ENCODE results near the gene PSMF1.
A peak's percentile ranks its signal among the peaks of the same experiment; 100 is the strongest.
"Not testable (repeated sequence)": the region's sequence is repeated elsewhere in the genome, so short reads cannot be mapped to it uniquely, and the experiment has no call there.

Gene PSMF1

DNA sequence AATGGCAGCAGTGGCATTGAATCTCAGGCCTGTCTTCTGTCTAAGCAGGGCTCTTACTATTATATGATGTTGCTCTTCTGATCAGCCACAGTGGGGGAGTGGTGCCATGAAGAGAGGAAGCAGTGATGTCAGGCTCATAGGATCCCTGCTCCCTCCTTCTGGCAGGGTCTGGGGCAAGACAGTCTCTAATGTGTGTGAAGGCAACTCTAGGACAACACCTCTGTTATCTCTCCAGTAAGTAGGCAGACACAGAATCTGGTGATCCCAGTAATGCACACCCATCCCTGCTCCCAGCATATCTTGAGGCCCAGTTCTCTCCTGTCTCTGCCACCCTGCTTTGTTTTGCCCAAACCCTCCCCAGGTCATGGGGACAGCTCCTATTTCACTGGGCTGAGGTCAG, 93.6 kb downstream of the PSMF1 start:
- Histone ChIP-seq H3K4me1 (ENCODE audit: control insufficient read depth in 1 of 2, insufficient read depth in 1 of 2, low read depth in 1 of 2, low read length in 1 of 2) (no peaks in the 10 kb centered on the region), H3K36me3 (no peaks in the 10 kb centered on the region), H3K4me3 (ENCODE audit: low read depth in 1 of 2, low read length in 1 of 2) (no peak overlapping the region), H3K27ac (no peak overlapping the region), H3K27me3 (peaks cover 78% of the 10 kb centered on the region), H3K9me3 (no peaks in the 10 kb centered on the region)
- TF ChIP-seq, protein P1, sequence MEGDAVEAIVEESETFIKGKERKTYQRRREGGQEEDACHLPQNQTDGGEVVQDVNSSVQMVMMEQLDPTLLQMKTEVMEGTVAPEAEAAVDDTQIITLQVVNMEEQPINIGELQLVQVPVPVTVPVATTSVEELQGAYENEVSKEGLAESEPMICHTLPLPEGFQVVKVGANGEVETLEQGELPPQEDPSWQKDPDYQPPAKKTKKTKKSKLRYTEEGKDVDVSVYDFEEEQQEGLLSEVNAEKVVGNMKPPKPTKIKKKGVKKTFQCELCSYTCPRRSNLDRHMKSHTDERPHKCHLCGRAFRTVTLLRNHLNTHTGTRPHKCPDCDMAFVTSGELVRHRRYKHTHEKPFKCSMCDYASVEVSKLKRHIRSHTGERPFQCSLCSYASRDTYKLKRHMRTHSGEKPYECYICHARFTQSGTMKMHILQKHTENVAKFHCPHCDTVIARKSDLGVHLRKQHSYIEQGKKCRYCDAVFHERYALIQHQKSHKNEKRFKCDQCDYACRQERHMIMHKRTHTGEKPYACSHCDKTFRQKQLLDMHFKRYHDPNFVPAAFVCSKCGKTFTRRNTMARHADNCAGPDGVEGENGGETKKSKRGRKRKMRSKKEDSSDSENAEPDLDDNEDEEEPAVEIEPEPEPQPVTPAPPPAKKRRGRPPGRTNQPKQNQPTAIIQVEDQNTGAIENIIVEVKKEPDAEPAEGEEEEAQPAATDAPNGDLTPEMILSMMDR (IDR thresholded peaks at IDR 0.05) = no peak

DNA sequence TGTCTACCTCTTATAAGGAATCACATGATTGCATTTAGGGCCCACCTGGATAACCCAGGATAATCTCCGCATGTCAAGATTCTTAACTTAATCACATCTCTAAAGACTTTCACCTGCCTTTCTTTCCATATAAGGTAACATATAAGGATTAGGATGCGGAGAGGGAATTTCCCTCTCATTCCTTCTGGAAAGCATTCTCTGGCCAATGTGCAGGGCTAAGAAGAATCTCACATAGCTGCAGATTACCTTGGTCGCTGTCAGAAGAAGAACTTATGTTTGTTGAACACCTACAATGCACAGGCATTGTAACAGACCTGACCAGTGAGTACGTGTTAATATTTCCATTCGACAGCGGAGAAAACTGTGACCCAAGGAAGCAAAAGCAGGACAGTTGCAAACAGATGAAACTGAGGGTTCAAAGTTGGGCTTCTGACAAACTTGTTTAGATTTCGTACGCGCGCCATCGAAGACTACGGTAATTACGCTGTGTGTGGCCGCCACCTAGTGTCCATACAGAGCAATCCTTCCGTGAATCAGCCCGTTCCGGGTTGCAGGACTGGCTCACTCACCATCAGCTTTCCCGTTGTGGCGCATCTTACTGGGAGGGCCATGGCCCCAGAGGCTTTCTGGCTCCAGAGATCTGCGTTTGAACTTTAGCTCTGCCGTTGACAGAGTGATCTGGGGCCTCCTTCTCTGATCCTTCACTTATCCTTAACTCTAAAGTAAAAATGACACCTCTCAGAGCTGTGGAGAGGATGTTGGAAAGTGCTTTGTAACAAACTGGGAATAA, 94.4 kb downstream of the PSMF1 start:
- H3K4me3 ChIP-seq (ENCODE audit: low read depth in 1 of 2, low read length in 1 of 2) = no peak overlapping the region
- peaks cover 83% of the 10 kb centered on the region for H3K27me3 ChIP-seq
- H3K4me1 ChIP-seq (ENCODE audit: control insufficient read depth in 1 of 2, insufficient read depth in 1 of 2, low read depth in 1 of 2, low read length in 1 of 2) = no peaks in the 10 kb centered on the region
- no peaks in the 10 kb centered on the region for H3K9me3 ChIP-seq
- H3K27ac ChIP-seq = no peak overlapping the region
- H3K36me3 ChIP-seq = no peaks in the 10 kb centered on the region
- TF ChIP-seq, protein P1 (IDR thresholded peaks at IDR 0.05) = peak; percentile 43

DNA sequence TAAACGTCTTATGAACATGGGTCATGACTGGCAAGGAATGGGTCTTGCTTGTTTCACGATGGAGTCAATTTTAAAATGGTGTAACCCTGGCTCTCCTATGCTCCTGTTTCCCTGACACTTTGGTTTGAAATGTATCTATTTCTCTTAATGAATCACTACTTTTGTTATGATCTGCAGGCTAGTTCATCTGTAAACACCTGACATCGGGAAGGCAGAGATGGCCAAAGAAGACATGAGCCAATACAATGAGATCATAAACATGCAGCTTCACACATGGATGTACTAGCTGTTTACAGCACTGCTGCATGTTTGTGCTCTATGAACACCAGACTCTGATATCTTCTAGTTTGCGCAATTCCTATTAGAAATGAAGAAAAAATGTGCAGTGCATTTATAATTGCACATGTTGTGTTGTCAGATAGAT, 96.4 kb downstream of the PSMF1 start:
- H3K4me1 ChIP-seq (ENCODE audit: control insufficient read depth in 1 of 2, insufficient read depth in 1 of 2, low read depth in 1 of 2, low read length in 1 of 2) = no peaks in the 10 kb centered on the region
- TF ChIP-seq, protein P1 (IDR thresholded peaks at IDR 0.05) = no peak
- H3K4me3 ChIP-seq (ENCODE audit: low read depth in 1 of 2, low read length in 1 of 2) = no peak overlapping the region
- H3K9me3 ChIP-seq = no peaks in the 10 kb centered on the region
- H3K27me3 ChIP-seq = peaks cover 74% of the 10 kb centered on the region
- H3K27ac ChIP-seq = no peak overlapping the region
- no peaks in the 10 kb centered on the region for H3K36me3 ChIP-seq

DNA sequence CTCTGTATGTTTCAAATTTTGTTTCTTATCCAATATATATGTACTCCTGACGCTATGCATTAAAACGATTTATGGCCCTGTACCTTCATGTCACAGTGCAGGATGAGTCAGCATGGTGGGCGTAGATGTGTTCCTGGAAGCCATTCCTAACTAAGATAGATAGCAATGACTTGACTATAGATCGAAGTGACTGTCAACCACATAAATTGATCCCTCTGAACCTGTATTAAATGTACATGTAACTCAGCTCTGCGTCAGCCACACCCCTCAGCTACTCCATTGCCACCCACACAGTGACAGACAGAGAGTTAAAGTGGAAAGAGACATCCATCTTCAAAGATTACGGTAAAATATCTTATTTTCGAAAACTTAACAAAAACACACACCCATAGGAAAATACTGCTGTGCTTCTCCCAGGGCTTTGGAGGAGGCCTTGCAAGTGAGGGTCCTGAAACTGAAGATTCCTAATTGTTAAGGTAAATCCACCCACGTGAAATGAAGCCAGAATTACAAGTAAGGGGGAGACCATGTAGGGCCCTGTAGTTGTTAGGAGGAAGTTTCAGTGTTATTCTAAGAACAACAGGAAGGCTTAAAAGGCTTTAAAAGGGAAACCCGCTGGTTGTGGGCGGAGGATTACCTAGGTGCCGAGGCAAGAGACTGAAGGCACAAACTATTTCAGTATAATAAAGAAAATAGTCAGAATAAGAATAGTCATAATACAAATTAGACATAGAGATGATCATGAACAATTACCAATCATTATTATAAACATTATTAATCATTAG, 97.2 kb downstream of the PSMF1 start:
- H3K27ac ChIP-seq = no peak overlapping the region
- H3K4me3 ChIP-seq (ENCODE audit: low read depth in 1 of 2, low read length in 1 of 2) = no peak overlapping the region
- TF ChIP-seq, protein P1 (IDR thresholded peaks at IDR 0.05) = no peak
- no peaks in the 10 kb centered on the region for H3K4me1 ChIP-seq (ENCODE audit: control insufficient read depth in 1 of 2, insufficient read depth in 1 of 2, low read depth in 1 of 2, low read length in 1 of 2)
- H3K36me3 ChIP-seq = no peaks in the 10 kb centered on the region
- peaks cover 66% of the 10 kb centered on the region for H3K27me3 ChIP-seq
- no peaks in the 10 kb centered on the region for H3K9me3 ChIP-seq

DNA sequence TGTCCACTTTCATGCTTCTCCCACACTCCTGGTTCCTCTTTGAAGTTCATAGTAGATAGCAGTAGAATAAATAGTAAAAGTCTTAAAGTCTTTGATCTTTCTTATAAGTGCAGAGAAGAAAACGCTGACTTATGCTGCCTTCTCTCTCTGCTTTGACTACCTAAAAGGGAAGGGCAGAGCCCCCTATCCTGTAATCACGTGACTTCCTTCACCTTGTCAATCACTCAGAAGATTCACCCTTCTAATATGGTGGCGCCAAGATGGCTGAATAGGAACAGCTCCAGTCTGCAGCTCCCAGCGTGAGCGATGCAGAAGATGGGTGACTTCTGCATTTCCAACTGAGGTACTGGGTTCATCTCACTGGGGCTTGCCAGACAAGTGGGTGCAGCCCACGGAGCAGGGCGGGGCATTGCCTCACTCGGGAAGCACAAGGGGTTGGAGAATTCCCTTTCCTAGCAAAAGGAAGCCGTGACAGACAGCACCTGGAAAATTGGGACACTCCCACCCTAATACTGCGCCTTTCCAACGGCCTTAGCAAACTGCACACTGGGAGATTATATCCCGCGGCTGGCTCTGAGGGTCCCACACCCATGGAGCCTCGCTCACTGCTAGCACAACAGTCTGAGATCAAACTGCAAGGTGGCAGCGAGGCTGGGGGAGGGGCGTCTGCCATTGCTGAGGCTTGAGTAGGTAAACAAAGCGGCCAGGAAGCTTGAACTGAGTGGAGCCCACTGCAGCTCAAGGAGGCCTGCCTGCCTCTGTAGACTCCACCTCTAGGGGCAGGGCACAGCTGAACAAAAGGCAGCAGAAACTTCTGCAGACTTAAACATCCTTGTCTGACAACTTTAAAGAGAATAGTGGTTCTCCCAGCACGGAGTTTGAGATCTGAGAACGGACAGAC, 98.4 kb downstream of the PSMF1 start:
- H3K4me1 ChIP-seq (ENCODE audit: control insufficient read depth in 1 of 2, insufficient read depth in 1 of 2, low read depth in 1 of 2, low read length in 1 of 2); H3K9me3 ChIP-seq; H3K36me3 ChIP-seq; H3K27ac ChIP-seq; H3K4me3 ChIP-seq (ENCODE audit: low read depth in 1 of 2, low read length in 1 of 2): not testable (repeated sequence)
- H3K27me3 ChIP-seq = peaks cover 57% of the 10 kb centered on the region
